ENCODE data around the gene MRPS2. TPM values are rescaled to one million over a fixed set of nuclear protein-coding genes. Genes with fewer than 3 reads are reported as not detected.
A peak's percentile ranks its signal among the peaks of the same experiment; 100 is the strongest.

The MRPS2 gene
- total RNA-seq, 4 donors from 2014 or later: 26.0 to 101 (median 53.6) TPM

GRCh38 chr9:135499326-135500070 lies 984 bp upstream of the MRPS2 start:
- peak overlapping the region; percentile 81 to 100 (median 96) for H3K4me3 ChIP-seq
- peak overlapping the region; percentile 77 to 92 (median 86) for H3K27ac ChIP-seq
- in situ Hi-C loops (cut with MboI; ENCODE audit: low pct_ligation_motif_present in 1 of 4, low pct_unique_long_range_greater_than_20kb in 1 of 4, low sequenced_read_pairs in 3 of 4): no loop called here
- no peak for TF ChIP-seq POLR2A (IDR thresholded peaks at IDR 0.05)
- TF ChIP-seq CTCF (IDR thresholded peaks at IDR 0.05): no peak
- no peak for TF ChIP-seq EP300 (IDR thresholded peaks at IDR 0.05; ENCODE audit: low read depth)
- no peak for TF ChIP-seq POLR2AphosphoS5 (IDR thresholded peaks at IDR 0.05)
- H3K9me3 ChIP-seq: no peaks in the 10 kb centered on the region
- no peaks in the 10 kb centered on the region for H3K27me3 ChIP-seq
- H3K4me1 ChIP-seq: peaks cover 15 to 25% (median 18%) of the 10 kb centered on the region in 4 donors
- H3K36me3 ChIP-seq: peaks cover 0 to 10% (median 0%) of the 10 kb centered on the region in 4 donors
- peak; percentile 96 for DNase-seq
- 1% methylated on average over 44 of the region's 58 CpGs; no CpG with 5 or more reads in 1 of the 2 donors for WGBS, 2 donors (ENCODE audit: low coverage in 1 of 2)
- intact Hi-C loops (cut with DNase I; ENCODE audit: low total_unique reads): no loop called here

GRCh38 chr9:135500071-135500524 lies 384 bp upstream of the MRPS2 start:
- DNase-seq: no peak
- in situ Hi-C loops (cut with MboI; ENCODE audit: low pct_ligation_motif_present in 1 of 4, low pct_unique_long_range_greater_than_20kb in 1 of 4, low sequenced_read_pairs in 3 of 4): no loop called here

GRCh38 chr9:135501261-135502167 lies 1.0 kb downstream of the MRPS2 start:
- 63% methylated on average over 23 of the region's 38 CpGs; no CpG with 5 or more reads in 1 of the 2 donors for WGBS, 2 donors (ENCODE audit: low coverage in 1 of 2)
- intact Hi-C loops (cut with DNase I; ENCODE audit: low total_unique reads) (no loop called here), in situ Hi-C loops (cut with MboI; ENCODE audit: low pct_ligation_motif_present in 1 of 4, low pct_unique_long_range_greater_than_20kb in 1 of 4, low sequenced_read_pairs in 3 of 4) (no loop called here)
- Histone ChIP-seq H3K27ac (peak overlapping the region; percentile 77 to 92 (median 86)), H3K36me3 (peaks cover 0 to 10% (median 0%) of the 10 kb centered on the region in 4 donors), H3K4me3 (peak overlapping the region; percentile 81 to 100 (median 96)), H3K4me1 (peaks cover 15 to 25% (median 18%) of the 10 kb centered on the region in 4 donors), H3K9me3 (no peaks in the 10 kb centered on the region), H3K27me3 (no peaks in the 10 kb centered on the region)
- DNase-seq: peak; percentile 66
- no peak for TF ChIP-seq EP300 (IDR thresholded peaks at IDR 0.05; ENCODE audit: low read depth)
- TF ChIP-seq POLR2A (IDR thresholded peaks at IDR 0.05): no peak
- no peak for TF ChIP-seq POLR2AphosphoS5 (IDR thresholded peaks at IDR 0.05)
- no peak for TF ChIP-seq CTCF (IDR thresholded peaks at IDR 0.05)

More at GRCh38 chr9:135500071-135500524, 384 bp upstream of the MRPS2 start:
- H3K27ac ChIP-seq: peak overlapping the region; percentile 77 to 92 (median 86)
- TF ChIP-seq EP300 (IDR thresholded peaks at IDR 0.05; ENCODE audit: low read depth) (no peak), POLR2A (IDR thresholded peaks at IDR 0.05) (no peak), POLR2AphosphoS5 (IDR thresholded peaks at IDR 0.05) (no peak), CTCF (IDR thresholded peaks at IDR 0.05) (no peak)
- no peaks in the 10 kb centered on the region for H3K27me3 ChIP-seq
- H3K4me3 ChIP-seq: peak overlapping the region; percentile 81 to 100 (median 96)
- 0% methylated on average over 29 of the region's 29 CpGs; no CpG with 5 or more reads in 1 of the 2 donors for WGBS, 2 donors (ENCODE audit: low coverage in 1 of 2)
- peaks cover 0 to 10% (median 0%) of the 10 kb centered on the region in 4 donors for H3K36me3 ChIP-seq
- no peaks in the 10 kb centered on the region for H3K9me3 ChIP-seq
- peaks cover 15 to 25% (median 18%) of the 10 kb centered on the region in 4 donors for H3K4me1 ChIP-seq
- intact Hi-C loops (cut with DNase I; ENCODE audit: low total_unique reads): no loop called here
